Measurements from ENCODE around the gene FAM241A.

The FAM241A gene

GRCh38 chr4:112234952-112235609 lies 89.8 kb downstream of the FAM241A start:
- H3K4me1 Mint-ChIP-seq: peaks cover 61% of the 10 kb centered on the region
- H3K27ac Mint-ChIP-seq: no peak overlapping the region
- DNase-seq: peak; percentile 25
- peaks cover 25% of the 10 kb centered on the region for H3K36me3 Mint-ChIP-seq (ENCODE audit: low read depth)
- no peak overlapping the region for H3K4me3 Mint-ChIP-seq
- no peaks in the 10 kb centered on the region for H3K9me3 Mint-ChIP-seq
- no peaks in the 10 kb centered on the region for H3K27me3 Mint-ChIP-seq (ENCODE audit: low read depth, poor library complexity)
- TF ChIP-seq CTCF (IDR thresholded peaks at IDR 0.05): peak; percentile 65

GRCh38 chr4:112236040-112236439 lies 90.8 kb downstream of the FAM241A start:
- no peak for DNase-seq
- Mint-ChIP-seq H3K4me3 (no peak overlapping the region), H3K4me1 (peaks cover 53% of the 10 kb centered on the region), H3K9me3 (no peaks in the 10 kb centered on the region), H3K27me3 (ENCODE audit: low read depth, poor library complexity) (no peaks in the 10 kb centered on the region), H3K36me3 (ENCODE audit: low read depth) (peaks cover 28% of the 10 kb centered on the region), H3K27ac (no peak overlapping the region)
- no peak for TF ChIP-seq CTCF (IDR thresholded peaks at IDR 0.05)

- Mint-ChIP-seq H3K4me3 (no peak overlapping the region), H3K27ac (no peak overlapping the region), H3K9me3 (no peaks in the 10 kb centered on the region), H3K4me1 (peaks cover 36% of the 10 kb centered on the region), H3K27me3 (ENCODE audit: low read depth, poor library complexity) (no peaks in the 10 kb centered on the region), H3K36me3 (ENCODE audit: low read depth) (peaks cover 28% of the 10 kb centered on the region)
- TF ChIP-seq CTCF (IDR thresholded peaks at IDR 0.05): no peak
- no peak for DNase-seq
These were observed 93.6 kb downstream of the FAM241A start for GRCh38 chr4:112238833-112239232.
